ENCODE results near the gene B4GALNT4.

B4GALNT4 gene

DNA sequence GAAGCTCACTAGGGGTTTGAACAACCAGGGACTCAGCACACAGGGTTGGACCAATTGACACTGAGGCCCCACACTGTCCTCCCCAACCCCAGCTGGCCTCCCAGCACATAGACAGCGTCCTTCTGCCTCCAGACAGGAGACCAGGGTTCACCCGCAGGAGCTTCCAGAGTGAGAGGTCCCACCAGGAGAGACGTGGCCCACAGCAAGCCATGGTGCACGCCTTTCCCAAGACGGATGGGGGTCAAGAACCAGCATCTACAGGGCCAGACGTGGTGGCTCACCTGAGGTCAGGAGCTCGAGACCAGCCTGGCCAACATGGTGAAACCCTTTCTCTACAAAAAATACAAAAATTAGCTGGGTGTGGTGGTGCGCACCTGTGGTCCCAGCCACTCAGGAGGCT lies 57.6 kb downstream of the B4GALNT4 start:
- no peak for DNase-seq

GRCh38 chr11:428295-428694 lies 59.0 kb downstream of the B4GALNT4 start:
- DNase-seq, result no peak

DNA sequence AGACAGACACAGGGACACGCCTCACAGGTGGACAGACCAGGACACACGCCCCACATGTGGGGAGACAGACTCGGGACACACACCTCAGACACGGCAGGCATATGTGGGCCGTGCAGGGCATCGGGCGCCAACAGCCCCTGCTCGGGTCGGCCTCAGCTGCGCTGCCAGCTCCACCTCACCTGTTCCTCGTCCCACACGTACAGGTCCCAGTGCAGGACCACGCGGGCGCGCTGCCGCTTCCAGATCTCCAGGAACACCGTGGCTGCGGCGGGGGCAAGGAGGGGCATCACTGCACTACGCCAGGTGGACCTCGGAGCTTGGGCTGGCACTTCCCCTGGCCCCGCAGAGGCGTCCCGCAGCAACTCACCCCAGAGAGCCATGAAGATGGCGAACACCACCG lies 60.1 kb downstream of the B4GALNT4 start:
- DNase-seq, result no peak

DNA sequence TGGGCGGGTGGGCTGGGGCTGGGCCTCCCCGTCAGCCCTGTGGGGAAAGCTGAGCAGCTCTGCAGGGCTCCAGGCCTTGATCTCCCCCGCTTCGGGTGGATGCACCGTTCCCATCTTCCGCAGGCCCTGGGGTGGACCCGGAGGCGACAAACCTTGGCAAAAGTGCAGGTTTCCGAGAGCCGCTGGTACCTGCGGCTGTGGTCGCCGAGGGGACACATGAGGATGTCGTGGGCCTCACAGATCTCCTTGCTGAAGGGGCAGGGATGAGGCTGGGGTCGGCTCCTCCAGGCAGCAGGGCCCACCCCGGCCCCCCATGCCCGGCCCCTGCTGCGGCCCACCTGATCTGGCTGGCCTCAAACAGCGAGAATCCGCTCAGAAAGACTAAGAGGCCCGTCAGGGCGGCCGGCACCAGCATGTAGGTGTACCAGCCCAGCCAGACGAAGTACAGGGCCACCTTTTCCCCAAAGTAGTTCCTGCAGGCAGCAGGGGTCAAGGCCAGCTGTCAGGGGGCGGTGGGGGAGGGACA lies 60.7 kb downstream of the B4GALNT4 start:
- DNase-seq, result no peak
